Omental fat pad (tissue), 4 donors: ENCODE data around the gene PNPLA3. TPM values are rescaled to one million over a fixed set of nuclear protein-coding genes. Genes with fewer than 3 reads are reported as not detected.

Source experiments
- ATAC-seq: fragments of 150-250 bp; one replicate; pipeline ENCODE4 v1.9.1; 2016; ENCODE audit warnings: mild to moderate bottlenecking, moderate library complexity; ENCODE audit not compliant: low FRiP score
- DNase-seq: peaks from one replicate; pipeline ENCODE4 v3.0.0-alpha.2; 2019; ENCODE audit warnings: low spot score
- total RNA-seq, 4 donors: library from RNA; depleted of rRNA; stranded (reverse); fragments of >200 nt; gene quantifications; one replicate each; pipeline ENCODE4 v1.1.0, GENCODE V29; 2016
- TF ChIP-seq, protein P1 (sequence below), 3 donors: fragments of 450-650 bp; IDR thresholded peaks; one replicate each; pipeline ENCODE4 v1.5.1; 2016 to 2017; ENCODE audit warnings: antibody characterized with exemption in 3 of 3, mild to moderate bottlenecking in 3 of 3, moderate library complexity in 2 of 3

Gene PNPLA3
- total RNA-seq, 4 donors from 2014 or later, result 1.0 to 4.3 (median 1.3) TPM

- ATAC-seq (no peak), DNase-seq (no peak)
- TF ChIP-seq, protein P1, sequence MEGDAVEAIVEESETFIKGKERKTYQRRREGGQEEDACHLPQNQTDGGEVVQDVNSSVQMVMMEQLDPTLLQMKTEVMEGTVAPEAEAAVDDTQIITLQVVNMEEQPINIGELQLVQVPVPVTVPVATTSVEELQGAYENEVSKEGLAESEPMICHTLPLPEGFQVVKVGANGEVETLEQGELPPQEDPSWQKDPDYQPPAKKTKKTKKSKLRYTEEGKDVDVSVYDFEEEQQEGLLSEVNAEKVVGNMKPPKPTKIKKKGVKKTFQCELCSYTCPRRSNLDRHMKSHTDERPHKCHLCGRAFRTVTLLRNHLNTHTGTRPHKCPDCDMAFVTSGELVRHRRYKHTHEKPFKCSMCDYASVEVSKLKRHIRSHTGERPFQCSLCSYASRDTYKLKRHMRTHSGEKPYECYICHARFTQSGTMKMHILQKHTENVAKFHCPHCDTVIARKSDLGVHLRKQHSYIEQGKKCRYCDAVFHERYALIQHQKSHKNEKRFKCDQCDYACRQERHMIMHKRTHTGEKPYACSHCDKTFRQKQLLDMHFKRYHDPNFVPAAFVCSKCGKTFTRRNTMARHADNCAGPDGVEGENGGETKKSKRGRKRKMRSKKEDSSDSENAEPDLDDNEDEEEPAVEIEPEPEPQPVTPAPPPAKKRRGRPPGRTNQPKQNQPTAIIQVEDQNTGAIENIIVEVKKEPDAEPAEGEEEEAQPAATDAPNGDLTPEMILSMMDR (IDR thresholded peaks at IDR 0.05), result no peak
Measured at GRCh38 chr22:43891360-43892182, 32.0 kb upstream of the PNPLA3 start, which contains the start of gene PNPLA5. Gene PNPLA5 (minus strand): TSS chr22:43892013. CDS start chr22:43891880, 133 bp downstream.

DNA sequence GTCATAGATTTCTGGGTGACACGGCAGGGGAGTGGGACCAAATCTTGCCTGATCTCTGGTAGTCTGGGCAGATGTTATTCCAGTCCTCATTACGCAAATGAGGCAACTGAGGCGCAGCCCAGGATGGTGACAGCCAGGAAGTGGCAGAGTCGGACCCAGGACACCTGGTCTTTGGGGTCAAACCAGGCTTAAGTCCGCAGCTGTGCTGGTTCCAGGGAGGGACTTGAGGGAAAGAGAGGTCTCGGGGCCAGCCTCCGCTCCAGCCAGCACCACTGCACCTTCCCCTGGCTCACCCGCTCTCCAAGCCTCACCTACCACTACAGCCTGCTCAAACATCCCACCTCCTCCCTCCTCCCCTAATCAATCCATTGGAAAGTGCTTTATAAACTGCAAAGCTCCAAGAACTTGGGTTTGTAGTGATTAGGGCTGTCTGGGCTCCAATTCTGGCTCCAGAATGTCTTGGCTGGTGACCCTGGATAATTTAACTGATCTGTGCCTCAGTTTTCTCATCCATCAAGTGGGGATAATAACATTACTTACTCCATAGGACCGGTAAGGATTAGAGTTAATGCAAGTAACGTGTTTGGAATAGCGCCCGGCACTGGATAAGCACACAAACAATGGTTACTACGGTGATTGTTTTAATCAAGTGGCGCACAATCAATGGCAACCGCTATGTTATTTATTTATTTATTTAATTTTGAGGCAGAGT is 31.3 kb upstream of the PNPLA3 start:
- ATAC-seq (no peak), DNase-seq (no peak)
- TF ChIP-seq, protein P1 (IDR thresholded peaks at IDR 0.05), result no peak

DNA sequence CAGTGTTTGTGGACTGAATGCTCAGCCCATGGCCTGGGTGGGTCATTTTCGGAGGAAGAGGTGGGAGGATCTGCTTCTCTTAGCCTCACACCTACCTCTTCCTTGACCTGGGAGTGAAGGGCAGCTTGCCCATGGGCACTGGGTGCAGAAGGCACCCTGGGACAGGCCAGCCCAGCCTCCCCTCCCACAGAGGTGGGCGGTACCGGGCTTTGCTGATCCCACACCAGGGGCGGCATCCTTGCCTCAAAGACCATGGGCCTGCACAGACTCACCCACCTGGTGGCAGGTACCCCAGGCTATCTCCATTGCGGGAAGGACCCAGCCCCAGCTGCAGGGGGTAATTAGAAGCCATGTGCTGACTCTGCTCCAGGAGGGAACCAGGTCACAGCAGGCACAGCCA is 30.3 kb upstream of the PNPLA3 start:
- DNase-seq (no peak), ATAC-seq (no peak)
- TF ChIP-seq, protein P1 (IDR thresholded peaks at IDR 0.05), result no peak

DNA sequence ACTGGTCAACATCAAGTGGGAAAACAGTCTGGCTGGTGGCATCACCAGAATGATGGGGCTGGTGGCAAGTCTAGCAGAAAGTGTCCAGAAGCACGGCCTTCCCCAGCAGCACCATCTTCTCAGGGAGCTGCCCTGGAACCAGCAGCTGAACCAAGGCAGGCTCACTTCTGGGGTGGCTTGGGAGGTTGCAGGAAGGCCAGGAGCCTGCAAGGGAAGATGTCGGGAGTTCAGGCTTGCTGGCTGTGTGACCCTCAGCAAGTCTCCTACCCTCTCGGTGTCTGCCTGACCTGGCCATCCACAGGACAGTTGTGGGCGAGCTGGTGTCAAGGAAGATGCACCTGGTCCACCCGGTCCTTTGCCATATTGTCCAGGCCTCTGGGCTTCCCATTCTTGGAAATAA is 29.5 kb upstream of the PNPLA3 start:
- TF ChIP-seq, protein P1 (IDR thresholded peaks at IDR 0.05), result no peak
- ATAC-seq (no peak), DNase-seq (no peak)

DNA sequence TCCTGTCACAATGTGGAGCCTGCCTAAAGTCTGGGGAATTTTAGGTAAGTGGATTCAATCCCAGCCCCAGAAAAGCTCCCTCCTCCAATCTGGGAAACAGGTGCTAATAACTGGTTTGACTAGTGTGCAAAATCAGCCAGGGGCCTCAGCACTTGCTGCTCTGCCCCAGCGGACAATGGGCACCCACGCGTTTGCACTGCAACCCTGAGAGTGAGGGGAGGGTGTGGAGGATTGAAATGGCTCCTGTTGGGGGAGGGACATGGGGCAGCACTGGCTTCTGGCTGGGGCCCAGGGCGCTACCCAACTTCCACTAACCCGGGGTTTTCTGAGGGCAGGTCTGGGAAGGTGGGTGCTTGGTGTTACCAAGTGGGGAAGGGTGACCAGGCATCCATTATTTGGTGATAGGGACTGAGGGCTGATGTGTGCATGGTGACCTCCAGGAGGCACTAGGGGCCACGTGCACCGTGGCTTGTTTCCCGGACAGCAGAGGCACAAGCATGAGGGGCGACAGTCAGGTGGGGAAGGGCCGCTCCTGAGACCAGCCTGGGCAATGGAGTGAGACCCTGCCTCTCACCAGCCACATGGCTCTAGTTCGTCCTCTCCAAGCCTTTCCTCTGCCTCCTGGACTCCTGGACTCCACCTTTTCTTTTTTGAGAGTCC is 27.5 kb upstream of the PNPLA3 start:
- ATAC-seq (no peak), DNase-seq (no peak)
- TF ChIP-seq, protein P1 (IDR thresholded peaks at IDR 0.05), result no peak

DNA sequence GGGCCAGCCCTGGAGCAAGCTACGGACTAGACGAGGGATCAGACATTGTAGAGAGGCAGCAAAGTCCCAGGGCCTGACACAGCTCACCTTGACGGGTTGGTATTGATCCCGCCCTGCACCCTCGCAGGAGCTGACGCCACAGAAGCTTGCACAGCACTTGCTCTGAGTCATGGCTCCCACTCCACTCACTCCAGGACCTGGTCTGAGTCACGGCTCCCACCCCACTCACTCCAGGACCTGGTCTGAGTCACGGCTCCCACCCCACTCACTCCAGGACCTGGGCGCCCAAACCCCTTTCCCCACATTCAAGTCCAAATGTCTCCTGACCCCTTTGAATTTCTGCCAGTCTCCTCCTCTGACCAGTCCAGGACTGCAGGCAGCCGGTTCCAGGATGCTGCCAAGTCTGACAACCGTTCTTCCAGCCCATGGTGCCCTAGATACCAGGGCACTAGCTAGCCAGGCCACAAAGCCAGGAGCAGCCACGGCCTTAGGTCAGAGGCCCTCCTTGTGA is 25.8 kb upstream of the PNPLA3 start:
- ATAC-seq (peak; percentile 86), DNase-seq (no peak)
- TF ChIP-seq, protein P1 (IDR thresholded peaks at IDR 0.05), result no peak
